Esophagus squamous epithelium (tissue), 5 donors: ENCODE data around the gene RTEL1. TPM values are rescaled to one million over a fixed set of nuclear protein-coding genes. Genes with fewer than 3 reads are reported as not detected.
"Not testable (repeated sequence)": the region's sequence is repeated elsewhere in the genome, so short reads cannot be mapped to it uniquely, and the experiment has no call there.

ENCODE experiments used
- DNase-seq: peaks from one replicate; lab custom pipeline; 2025; lab: John Stamatoyannopoulos, UW
- H3K27ac ChIP-seq, 4 donors: fragments of 200-600 bp; sonication (generic); one replicate each; pipeline ENCODE4 v1.5.1; 2016 to 2019; ENCODE audit warnings: mild to moderate bottlenecking in 1 of 4
- H3K27me3 ChIP-seq, 4 donors: fragments of 200-600 bp; sonication (generic); 1 replicate in 3 of 4; 2 replicates in 1 of 4; pipeline versions ENCODE4 v1.5.1 to v1.6.0; 2017 to 2021; ENCODE audit warnings: antibody characterized with exemption in 1 of 4
- H3K36me3 ChIP-seq, 3 donors: fragments of 200-600 bp; sonication (generic); one replicate each; pipeline ENCODE4 v1.5.1; 2016 to 2019
- H3K4me1 ChIP-seq, 3 donors: fragments of 200-600 bp; sonication (generic); one replicate each; pipeline ENCODE4 v1.5.1; 2017 to 2019
- H3K4me3 ChIP-seq, 4 donors: fragments of 200-600 bp; sonication (generic); 1 replicate in 3 of 4; 2 replicates in 1 of 4; pipeline ENCODE4 v1.5.1; 2016 to 2019; ENCODE audit warnings: mild to moderate bottlenecking in 2 of 4, moderate library complexity in 1 of 4
- H3K9me3 ChIP-seq, 3 donors: fragments of 200-600 bp; sonication (generic); one replicate each; pipeline ENCODE4 v1.5.1; 2016 to 2019
- POLR2A ChIP-seq, 4 donors: fragments of 450-650 bp; IDR thresholded peaks; one replicate each; pipeline ENCODE4 v1.6.1; 2017; ENCODE audit warnings: antibody characterized with exemption in 4 of 4, mild to moderate bottlenecking in 4 of 4, moderate library complexity in 3 of 4
- WGBS, 2 donors: methylation state at CpG; one replicate each; pipeline ENCODE4 v1.1.5; 2018; 5-methylcytosine and 5-hydroxymethylcytosine counted together
- intact Hi-C: fragments of 100-400 bp; cut with DNase I; formaldehyde crosslinking; loops from one replicate; pipeline ENCODE4 v1.15.0; 2022
- total RNA-seq, 4 donors: library from RNA; depleted of rRNA; stranded (reverse); fragments of >200 nt; gene quantifications; one replicate each; pipeline ENCODE4 v1.1.0, GENCODE V29; 2016
- TF ChIP-seq, protein P1 (sequence below), 6 experiments: fragments of 450-650 bp in 4 of 6; fragments of 200-600 bp in 2 of 6; sonication (generic) in 2 of 6; IDR thresholded peaks; one replicate each; pipeline ENCODE4 v1.5.1; 2016 to 2019; ENCODE audit warnings: antibody characterized with exemption in 6 of 6, mild to moderate bottlenecking in 4 of 6, moderate library complexity in 4 of 6
- donor health status: DM: yes; HTN: yes; CAD: no.

RTEL1 gene
- total RNA-seq, 4 donors from 2014 or later = 6.4 to 22.7 (median 12.8) TPM

DNA sequence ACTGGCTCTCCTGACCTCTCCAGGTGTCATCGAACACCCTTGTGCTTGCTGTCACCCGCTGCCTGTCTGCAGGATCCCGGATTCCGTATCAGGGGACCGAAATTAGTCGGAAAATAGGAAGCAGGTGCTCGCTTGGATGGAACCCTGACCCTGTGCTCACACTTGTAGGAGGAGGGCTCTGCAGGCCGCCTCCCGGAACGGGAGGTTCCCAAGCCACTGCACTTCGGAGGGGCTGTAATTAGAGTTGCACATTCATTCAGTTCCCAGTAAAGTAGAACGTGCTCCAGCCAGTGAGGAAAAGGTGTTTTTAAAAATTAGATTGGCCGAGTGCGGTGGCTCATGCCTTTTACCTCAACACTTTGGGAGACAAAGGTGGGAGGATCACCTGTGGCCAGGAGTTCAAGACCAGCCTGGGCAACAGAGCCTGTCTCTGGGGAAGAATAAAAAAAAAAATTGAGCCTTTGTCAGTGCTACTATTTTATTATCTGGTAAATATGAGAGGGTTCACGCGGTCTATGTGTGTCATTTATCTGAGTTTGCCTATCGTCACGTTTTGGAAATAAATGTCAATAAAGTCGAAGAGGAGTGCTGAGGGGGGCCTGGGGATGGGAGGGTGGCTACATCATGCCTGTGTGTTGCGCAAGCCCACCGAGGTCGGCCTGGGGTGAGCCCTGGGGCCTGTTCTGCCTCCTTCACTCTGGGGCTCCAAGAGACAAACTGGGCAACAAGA lies 29.7 kb upstream of the RTEL1 start:
- no peak for DNase-seq
- TF ChIP-seq, protein P1, sequence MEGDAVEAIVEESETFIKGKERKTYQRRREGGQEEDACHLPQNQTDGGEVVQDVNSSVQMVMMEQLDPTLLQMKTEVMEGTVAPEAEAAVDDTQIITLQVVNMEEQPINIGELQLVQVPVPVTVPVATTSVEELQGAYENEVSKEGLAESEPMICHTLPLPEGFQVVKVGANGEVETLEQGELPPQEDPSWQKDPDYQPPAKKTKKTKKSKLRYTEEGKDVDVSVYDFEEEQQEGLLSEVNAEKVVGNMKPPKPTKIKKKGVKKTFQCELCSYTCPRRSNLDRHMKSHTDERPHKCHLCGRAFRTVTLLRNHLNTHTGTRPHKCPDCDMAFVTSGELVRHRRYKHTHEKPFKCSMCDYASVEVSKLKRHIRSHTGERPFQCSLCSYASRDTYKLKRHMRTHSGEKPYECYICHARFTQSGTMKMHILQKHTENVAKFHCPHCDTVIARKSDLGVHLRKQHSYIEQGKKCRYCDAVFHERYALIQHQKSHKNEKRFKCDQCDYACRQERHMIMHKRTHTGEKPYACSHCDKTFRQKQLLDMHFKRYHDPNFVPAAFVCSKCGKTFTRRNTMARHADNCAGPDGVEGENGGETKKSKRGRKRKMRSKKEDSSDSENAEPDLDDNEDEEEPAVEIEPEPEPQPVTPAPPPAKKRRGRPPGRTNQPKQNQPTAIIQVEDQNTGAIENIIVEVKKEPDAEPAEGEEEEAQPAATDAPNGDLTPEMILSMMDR (IDR thresholded peaks at IDR 0.05) = no peak
- peak in 1 of 4 donors; percentile 46 for TF ChIP-seq POLR2A (IDR thresholded peaks at IDR 0.05)

DNA sequence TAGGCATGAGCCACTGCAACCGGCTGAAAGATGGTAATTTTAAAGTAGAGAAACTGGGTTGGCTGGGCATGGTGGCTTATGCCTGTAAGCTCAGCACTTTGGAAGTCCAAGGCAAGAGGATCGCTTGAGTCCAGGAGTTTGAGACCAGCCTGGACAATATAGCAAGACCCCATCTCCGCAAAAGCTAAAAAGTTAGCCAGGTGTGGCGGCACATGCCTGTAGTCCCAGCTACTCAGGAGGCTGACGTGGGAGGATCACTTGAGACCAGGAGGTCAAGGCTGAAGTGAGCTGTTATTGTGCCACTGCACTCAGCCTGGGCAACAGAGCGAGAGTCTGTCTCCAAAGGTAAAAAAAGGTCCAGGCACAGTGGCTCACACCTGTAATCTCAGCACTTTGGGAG lies 27.2 kb upstream of the RTEL1 start:
- H3K27me3 ChIP-seq, DNase-seq, H3K36me3 ChIP-seq, intact Hi-C loops, H3K9me3 ChIP-seq, H3K4me3 ChIP-seq: not testable (repeated sequence)
- peaks cover 7 to 27% (median 10%) of the 10 kb centered on the region in 3 donors for H3K4me1 ChIP-seq
- WGBS, 2 donors = 98 to 100% methylated on average over 4 to 5 of the region's 6 CpGs
- peak overlapping the region in 1 of 4 donors; percentile 32 for H3K27ac ChIP-seq

More for the DNA sequence above, 29.7 kb upstream of the RTEL1 start:
- intact Hi-C loops = no loop called here
- Histone ChIP-seq H3K27me3 (no peaks in the 10 kb centered on the region), H3K27ac (peak overlapping the region; percentile 97 to 100 (median 98)), H3K9me3 (no peaks in the 10 kb centered on the region), H3K4me1 (peaks cover 12 to 39% (median 17%) of the 10 kb centered on the region in 3 donors), H3K4me3 (peak overlapping the region; percentile 83 to 98 (median 96)), H3K36me3 (no peaks in the 10 kb centered on the region)
- 25 to 27% methylated on average over 12 to 16 of the region's 22 CpGs for WGBS, 2 donors

GRCh38 chr20:63631426-63631825 lies 26.7 kb upstream of the RTEL1 start:
- DNase-seq, H3K27me3 ChIP-seq, H3K4me3 ChIP-seq, H3K36me3 ChIP-seq, H3K9me3 ChIP-seq, intact Hi-C loops: not testable (repeated sequence)
- WGBS, 2 donors = 48% methylated on average over 10 of the region's 10 CpGs
- peaks cover 7 to 25% (median 10%) of the 10 kb centered on the region in 3 donors for H3K4me1 ChIP-seq
- peak overlapping the region in 1 of 4 donors; percentile 32 for H3K27ac ChIP-seq

- Histone ChIP-seq H3K27ac (no peak overlapping the region), H3K9me3 (no peaks in the 10 kb centered on the region), H3K36me3 (no peaks in the 10 kb centered on the region), H3K4me1 (peaks cover 1 to 11% (median 6%) of the 10 kb centered on the region in 3 donors), H3K4me3 (no peak overlapping the region), H3K27me3 (no peaks in the 10 kb centered on the region)
- 77 to 87% methylated on average over 9 of the region's 9 CpGs for WGBS, 2 donors
- intact Hi-C loops = no loop called here
- no peak for DNase-seq
- no peak for TF ChIP-seq POLR2A (IDR thresholded peaks at IDR 0.05)
Observed at GRCh38 chr20:63633732-63634131, 24.4 kb upstream of the RTEL1 start.

GRCh38 chr20:63635431-63636141 lies 22.5 kb upstream of the RTEL1 start:
- DNase-seq = no peak
- Histone ChIP-seq H3K36me3 (no peaks in the 10 kb centered on the region), H3K9me3 (no peaks in the 10 kb centered on the region), H3K4me1 (peaks cover 6 to 18% (median 8%) of the 10 kb centered on the region in 3 donors), H3K27me3 (no peaks in the 10 kb centered on the region), H3K27ac (peak overlapping the region in 3 of 4 donors; percentile 3 to 60 (median 58)), H3K4me3 (no peak overlapping the region)
- intact Hi-C loops = no loop called here
- TF ChIP-seq POLR2A (IDR thresholded peaks at IDR 0.05) = peak in 1 of 4 donors; percentile 37
- TF ChIP-seq, protein P1 (IDR thresholded peaks at IDR 0.05) = no peak
- 45 to 55% methylated on average over 6 to 9 of the region's 15 CpGs for WGBS, 2 donors

GRCh38 chr20:63636752-63637628 lies 21.1 kb upstream of the RTEL1 start:
- no peak overlapping the region for H3K27ac ChIP-seq
- H3K27me3 ChIP-seq = no peaks in the 10 kb centered on the region
- intact Hi-C loops = no loop called here
- no peak overlapping the region for H3K4me3 ChIP-seq
- H3K4me1 ChIP-seq = peaks cover 6 to 25% (median 8%) of the 10 kb centered on the region in 3 donors
- 70 to 77% methylated on average over 13 to 17 of the region's 19 CpGs for WGBS, 2 donors
- H3K36me3 ChIP-seq = no peaks in the 10 kb centered on the region
- DNase-seq = no peak
- no peak for TF ChIP-seq POLR2A (IDR thresholded peaks at IDR 0.05)
- TF ChIP-seq, protein P1 (IDR thresholded peaks at IDR 0.05) = no peak
- H3K9me3 ChIP-seq = no peaks in the 10 kb centered on the region
